Endothelial cell of umbilical vein (primary cell): ENCODE measurements around the gene VPS33B. TPM values are rescaled to one million over a fixed set of nuclear protein-coding genes. Genes with fewer than 3 reads are reported as not detected.

ENCODE experiments used
- BruUV-seq: library from RNA; stranded (reverse); fragments of 400-500 nt; replicated peaks from 2 replicates; lab custom pipeline; 2021; lab: Mats Ljungman, UMichigan
- CTCF ChIA-PET: fragments of 300-600, 350-600 bp; sonication (Branson Sonifier 250); formaldehyde crosslinking; loops from one replicate; lab custom pipeline; 2021; ENCODE audit warnings: antibody characterized with exemption, inconsistent platforms; lab: Charles Lee
- POLR2A ChIA-PET: fragments of 300-600, 350-600 bp; sonication (Branson Sonifier 250); formaldehyde crosslinking; loops from one replicate; lab custom pipeline; 2021; ENCODE audit warnings: antibody characterized with exemption, inconsistent platforms; lab: Charles Lee
- DNase-seq: peaks from one replicate; pipeline ENCODE4 v3.0.0-alpha.2; 2011; ENCODE audit warnings: low read depth, low spot score
- FAIRE-seq: peaks from 2 replicates; lab custom pipeline; 2011; peaks lifted over from hg19 to GRCh38; lab: Jason Lieb, UNC
- H2AFZ ChIP-seq: 2 replicates; pipeline ENCODE4 v1.6.0; 2012; ENCODE audit warnings: low read depth, low read length, control low read depth, inconsistent platforms
- H3K27ac ChIP-seq: 2 replicates; pipeline ENCODE4 v1.5.1; 2011; ENCODE audit warnings: low read depth, mild to moderate bottlenecking, control low read depth, low read length, moderate library complexity; ENCODE audit not compliant: insufficient read depth
- H3K27me3 ChIP-seq, 2 experiments: 2 replicates each; pipeline versions ENCODE4 v1.6.0 to v1.6.1; 2011; ENCODE audit warnings: low read length in 2 of 2, mixed read lengths in 1 of 2; ENCODE audit not compliant: control insufficient read depth in 2 of 2, insufficient read depth in 2 of 2
- H3K36me3 ChIP-seq, 2 experiments: 2 replicates in 1 of 2; 3 replicates in 1 of 2; pipeline ENCODE4 v1.5.1; 2011; ENCODE audit warnings: low read length in 2 of 2, mild to moderate bottlenecking in 1 of 2, moderate library complexity in 1 of 2; ENCODE audit not compliant: control insufficient read depth in 2 of 2, insufficient read depth in 2 of 2; ENCODE audit errors: extremely low read depth in 1 of 2
- H3K4me1 ChIP-seq: 3 replicates; pipeline ENCODE4 v1.5.1; 2011; ENCODE audit warnings: mild to moderate bottlenecking, low read length; ENCODE audit not compliant: control insufficient read depth, insufficient read depth; ENCODE audit errors: extremely low read depth
- H3K4me2 ChIP-seq: 2 replicates; pipeline ENCODE4 v1.6.1; 2011; ENCODE audit warnings: low read length, control low read depth, mixed read lengths; ENCODE audit not compliant: insufficient read depth
- H3K4me3 ChIP-seq, 3 experiments: fragments of 200-600 bp in 1 of 3; sonication (generic), shearing (Covaris generic) in 1 of 3; replicated peaks in 1 of 3; 2 replicates each; pipeline ENCODE4 v1.5.1; 2011 to 2016; ENCODE audit warnings: control low read depth in 3 of 3, low read length in 3 of 3, mild to moderate bottlenecking in 2 of 3, inconsistent platforms in 1 of 3, low read depth in 1 of 3, moderate library complexity in 1 of 3; ENCODE audit not compliant: insufficient read depth in 1 of 3
- H3K79me2 ChIP-seq: 2 replicates; pipeline ENCODE4 v1.6.0; 2012; ENCODE audit warnings: low read length, inconsistent platforms; ENCODE audit not compliant: control insufficient read depth, insufficient read depth
- H3K9ac ChIP-seq: replicated peaks from 2 replicates; pipeline ENCODE3; 2011; ENCODE audit warnings: low read length, control low read depth; ENCODE audit not compliant: insufficient read depth; ENCODE audit errors: extremely low read depth
- H3K9me1 ChIP-seq: replicated peaks from 3 replicates; pipeline ENCODE4 v1.6.0; 2011; ENCODE audit warnings: mild to moderate bottlenecking, low read length; ENCODE audit not compliant: control insufficient read depth, insufficient read depth; ENCODE audit errors: extremely low read depth
- H3K9me3 ChIP-seq: replicated peaks from 2 replicates; pipeline ENCODE4 v1.5.1; 2012; ENCODE audit warnings: low read length, inconsistent platforms; ENCODE audit not compliant: control insufficient read depth, insufficient read depth
- H4K20me1 ChIP-seq: replicated peaks from 2 replicates; pipeline ENCODE3; 2011; ENCODE audit warnings: mild to moderate bottlenecking, low read length; ENCODE audit not compliant: control insufficient read depth, insufficient read depth; ENCODE audit errors: extremely low read depth
- FOS ChIP-seq: IDR thresholded peaks from 2 replicates; pipeline ENCODE4 v1.6.1; 2011; ENCODE audit warnings: mild to moderate bottlenecking, low read length, moderate library complexity, borderline replicate concordance; ENCODE audit not compliant: insufficient read depth
- MYC ChIP-seq: IDR thresholded peaks from one replicate; pipeline ENCODE4 v1.6.1; 2011; ENCODE audit warnings: mild to moderate bottlenecking, low read depth, low read length
- POLR2A ChIP-seq: IDR thresholded peaks from 2 replicates; pipeline ENCODE4 v1.6.1; 2012; ENCODE audit warnings: low read depth, mild to moderate bottlenecking, control low read depth, low read length
- dilution Hi-C: fragments of 300-500 bp; cut with MboI; formaldehyde crosslinking; loops from one replicate; pipeline ENCODE4 v1.15.0; 2019; ENCODE audit warnings: low sequenced_read_pairs; ENCODE audit not compliant: extremely low pct_ligation_motif_present
- intact Hi-C: fragments of 100-400 bp; cut with micrococcal nuclease; formaldehyde crosslinking; loops from one replicate; pipeline ENCODE4 v1.10.0; 2022
- polyA plus RNA-seq, 4 experiments: library from polyadenylated mRNA; depleted of rRNA in 3 of 4; stranded (reverse) in 3 of 4; unstranded in 1 of 4; fragments of >200 nt; gene quantifications; 2 replicates each; pipeline versions ENCODE4 v1.2.1 to v1.2.3, GENCODE V29; 2011 to 2012; ENCODE audit warnings: missing spikeins in 1 of 4
- total RNA-seq: library from RNA; stranded (reverse); gene quantifications from 2 replicates; pipeline ENCODE4 v1.2.3, GENCODE V29; 2021
- TF ChIP-seq, protein P1 (sequence below), 2 donors: IDR thresholded peaks; 1 replicate in 1 of 2; 2 replicates in 1 of 2; pipeline ENCODE4 v1.5.1; 2011; ENCODE audit warnings: low read length in 2 of 2, mild to moderate bottlenecking in 2 of 2, moderate library complexity in 2 of 2, control low read depth in 1 of 2, inconsistent platforms in 1 of 2, low read depth in 1 of 2; ENCODE audit not compliant: insufficient read depth in 1 of 2; ENCODE audit errors: extremely low read depth in 1 of 2

The VPS33B gene
- total and polyA plus RNA-seq, 2 donors (not counting 3 experiments of a cell fraction or from before 2014, with no cell fraction given), result 11.8 to 14.2 TPM

DNA sequence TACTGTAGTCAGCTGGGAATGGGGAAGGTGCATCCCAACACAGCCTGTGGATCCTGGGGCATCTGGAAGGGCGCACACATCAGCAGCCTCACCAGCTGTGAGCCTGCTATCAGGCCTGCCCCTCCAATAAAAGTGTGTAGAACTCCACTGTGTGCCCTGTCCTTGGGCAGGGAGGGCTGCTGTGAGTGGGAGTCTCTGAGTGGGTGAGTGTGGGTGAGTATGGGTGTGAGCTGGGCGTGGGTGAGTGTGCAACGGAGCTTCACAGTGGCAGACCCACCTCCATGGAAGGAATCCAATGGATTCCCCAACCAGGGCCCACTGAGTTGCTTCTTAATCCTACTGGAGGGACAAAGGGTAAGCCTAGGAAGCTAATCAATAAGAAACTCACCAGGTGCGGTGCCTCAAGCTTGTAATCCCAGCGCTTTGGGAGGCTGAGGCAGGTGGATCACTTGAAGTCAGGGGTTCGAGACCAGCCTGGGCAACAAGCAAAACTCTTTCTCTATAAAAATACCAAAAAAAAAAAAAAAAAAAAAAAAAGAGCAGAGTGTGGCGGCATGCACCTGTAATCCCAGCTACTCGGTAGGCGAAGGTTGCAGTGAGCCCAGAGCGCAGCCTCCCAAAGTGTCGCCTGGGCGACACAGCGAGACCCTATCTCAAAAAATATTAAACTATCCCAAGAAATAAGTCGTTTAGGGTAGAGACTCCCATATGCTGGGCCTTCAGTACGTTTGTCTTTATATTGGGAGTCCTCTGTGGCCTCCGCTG, 68.3 kb downstream of the VPS33B start:
- no peak for FAIRE-seq
- Histone ChIP-seq H3K4me3 (no peak overlapping the region), H3K4me1 (peaks cover 22% of the 10 kb centered on the region), H3K9me3 (no peaks in the 10 kb centered on the region), H3K79me2 (peaks cover 3% of the 10 kb centered on the region), H4K20me1 (no peaks in the 10 kb centered on the region), H3K36me3 (peaks cover 12 to 38% of the 10 kb centered on the region in 2 experiments), H3K27me3 (no peaks in the 10 kb centered on the region), H3K9ac (no peak overlapping the region), H3K9me1 (no peaks in the 10 kb centered on the region), H3K4me2 (no peak overlapping the region), H2AFZ (no peak overlapping the region), H3K27ac (no peak overlapping the region)
- BruUV-seq, result no TSS peak
- DNase-seq, result no peak
- intact Hi-C loops (loop anchor here (1.0 kb wide), 1 partner anchor 19 kb away; the partner anchor contains the start of gene UNC45A), dilution Hi-C loops (no loop called here)
- TF ChIP-seq FOS (no peak), MYC (no peak), POLR2A (no peak)
- TF ChIP-seq, protein P1, sequence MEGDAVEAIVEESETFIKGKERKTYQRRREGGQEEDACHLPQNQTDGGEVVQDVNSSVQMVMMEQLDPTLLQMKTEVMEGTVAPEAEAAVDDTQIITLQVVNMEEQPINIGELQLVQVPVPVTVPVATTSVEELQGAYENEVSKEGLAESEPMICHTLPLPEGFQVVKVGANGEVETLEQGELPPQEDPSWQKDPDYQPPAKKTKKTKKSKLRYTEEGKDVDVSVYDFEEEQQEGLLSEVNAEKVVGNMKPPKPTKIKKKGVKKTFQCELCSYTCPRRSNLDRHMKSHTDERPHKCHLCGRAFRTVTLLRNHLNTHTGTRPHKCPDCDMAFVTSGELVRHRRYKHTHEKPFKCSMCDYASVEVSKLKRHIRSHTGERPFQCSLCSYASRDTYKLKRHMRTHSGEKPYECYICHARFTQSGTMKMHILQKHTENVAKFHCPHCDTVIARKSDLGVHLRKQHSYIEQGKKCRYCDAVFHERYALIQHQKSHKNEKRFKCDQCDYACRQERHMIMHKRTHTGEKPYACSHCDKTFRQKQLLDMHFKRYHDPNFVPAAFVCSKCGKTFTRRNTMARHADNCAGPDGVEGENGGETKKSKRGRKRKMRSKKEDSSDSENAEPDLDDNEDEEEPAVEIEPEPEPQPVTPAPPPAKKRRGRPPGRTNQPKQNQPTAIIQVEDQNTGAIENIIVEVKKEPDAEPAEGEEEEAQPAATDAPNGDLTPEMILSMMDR (IDR thresholded peaks at IDR 0.05; ENCODE audit: extremely low read depth in 1 of 2, insufficient read depth in 1 of 2, low read depth in 1 of 2, low read length in 2 of 2), result no peak
- ChIA-PET CTCF (interaction anchor here (0.7 to 6.9 kb wide), 5 partner anchors 8 to 319 kb away, joined by 3 to 155 read pairs (median 59); partner anchors contain the start of genes HDDC3 and UNC45A), POLR2A (no interaction called here)
